GM10266 (cell line): ENCODE data around the gene MYD88.

Experiments used
- DNase-seq: peaks from one replicate; pipeline ENCODE4 v3.0.0; 2012; ENCODE audit errors: extremely low spot score
- TF ChIP-seq, protein P1 (sequence below): IDR thresholded peaks from 2 replicates; pipeline ENCODE4 v1.5.1; 2012; ENCODE audit warnings: mild to moderate bottlenecking, low read depth; ENCODE audit not compliant: control insufficient read depth, insufficient read depth; ENCODE audit errors: missing control alignments

The MYD88 gene

DNA sequence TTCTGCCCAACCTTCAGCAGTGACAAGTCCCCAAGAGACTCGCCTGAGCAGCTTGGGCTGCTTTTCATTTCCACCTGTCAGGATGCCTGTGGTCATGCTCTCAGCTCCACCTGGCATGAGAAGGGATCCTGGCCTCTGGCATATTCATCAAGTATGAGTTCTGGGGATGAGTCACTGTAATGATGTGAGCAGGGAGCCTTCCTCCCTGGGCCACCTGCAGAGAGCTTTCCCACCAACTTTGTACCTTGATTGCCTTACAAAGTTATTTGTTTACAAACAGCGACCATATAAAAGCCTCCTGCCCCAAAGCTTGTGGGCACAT lies 3.5 kb downstream of the MYD88 start:
- no peak for DNase-seq
- TF ChIP-seq, protein P1, sequence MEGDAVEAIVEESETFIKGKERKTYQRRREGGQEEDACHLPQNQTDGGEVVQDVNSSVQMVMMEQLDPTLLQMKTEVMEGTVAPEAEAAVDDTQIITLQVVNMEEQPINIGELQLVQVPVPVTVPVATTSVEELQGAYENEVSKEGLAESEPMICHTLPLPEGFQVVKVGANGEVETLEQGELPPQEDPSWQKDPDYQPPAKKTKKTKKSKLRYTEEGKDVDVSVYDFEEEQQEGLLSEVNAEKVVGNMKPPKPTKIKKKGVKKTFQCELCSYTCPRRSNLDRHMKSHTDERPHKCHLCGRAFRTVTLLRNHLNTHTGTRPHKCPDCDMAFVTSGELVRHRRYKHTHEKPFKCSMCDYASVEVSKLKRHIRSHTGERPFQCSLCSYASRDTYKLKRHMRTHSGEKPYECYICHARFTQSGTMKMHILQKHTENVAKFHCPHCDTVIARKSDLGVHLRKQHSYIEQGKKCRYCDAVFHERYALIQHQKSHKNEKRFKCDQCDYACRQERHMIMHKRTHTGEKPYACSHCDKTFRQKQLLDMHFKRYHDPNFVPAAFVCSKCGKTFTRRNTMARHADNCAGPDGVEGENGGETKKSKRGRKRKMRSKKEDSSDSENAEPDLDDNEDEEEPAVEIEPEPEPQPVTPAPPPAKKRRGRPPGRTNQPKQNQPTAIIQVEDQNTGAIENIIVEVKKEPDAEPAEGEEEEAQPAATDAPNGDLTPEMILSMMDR: no peak

DNA sequence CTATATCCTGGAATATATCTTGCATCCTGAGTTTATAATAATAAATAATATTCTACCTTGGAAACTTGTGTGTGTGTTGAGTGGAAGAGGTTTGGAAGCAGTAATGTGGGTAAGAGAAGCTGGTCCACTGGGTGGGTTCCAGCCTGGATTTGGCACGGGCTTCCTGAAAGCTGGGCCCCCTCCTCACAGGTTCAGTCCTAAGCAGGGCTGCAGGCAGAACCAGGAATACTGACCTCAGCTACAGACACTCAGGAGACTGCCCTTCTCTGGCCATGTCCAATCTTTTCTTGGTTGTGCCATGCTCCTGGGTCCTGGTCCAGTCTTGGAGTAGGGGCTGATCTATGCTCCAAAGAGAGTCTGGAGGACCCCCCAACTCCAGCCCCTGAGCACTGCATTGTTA lies 4.5 kb downstream of the MYD88 start:
- TF ChIP-seq, protein P1: no peak
- DNase-seq: no peak

DNA sequence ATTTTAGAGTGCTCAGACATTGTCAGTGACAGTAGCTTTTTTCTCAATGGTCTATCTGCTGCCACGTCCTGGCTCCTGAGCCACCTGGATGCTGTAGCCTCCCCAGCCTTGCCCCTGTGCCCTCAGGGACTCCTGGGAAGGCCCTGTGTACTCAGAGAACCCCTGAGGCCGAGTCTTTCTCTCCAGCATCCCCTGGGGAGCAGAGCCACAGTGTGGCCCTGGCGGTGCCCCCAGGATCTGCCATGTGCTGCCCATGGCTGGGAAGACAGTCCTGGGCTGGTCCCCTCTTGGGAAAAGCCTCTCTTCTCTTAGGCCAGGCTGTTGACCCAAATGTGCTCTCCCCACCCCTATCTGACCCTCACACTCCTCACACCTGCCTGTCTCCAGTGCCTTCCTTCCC lies 5.0 kb downstream of the MYD88 start:
- no peak for DNase-seq
- TF ChIP-seq, protein P1: no peak

DNA sequence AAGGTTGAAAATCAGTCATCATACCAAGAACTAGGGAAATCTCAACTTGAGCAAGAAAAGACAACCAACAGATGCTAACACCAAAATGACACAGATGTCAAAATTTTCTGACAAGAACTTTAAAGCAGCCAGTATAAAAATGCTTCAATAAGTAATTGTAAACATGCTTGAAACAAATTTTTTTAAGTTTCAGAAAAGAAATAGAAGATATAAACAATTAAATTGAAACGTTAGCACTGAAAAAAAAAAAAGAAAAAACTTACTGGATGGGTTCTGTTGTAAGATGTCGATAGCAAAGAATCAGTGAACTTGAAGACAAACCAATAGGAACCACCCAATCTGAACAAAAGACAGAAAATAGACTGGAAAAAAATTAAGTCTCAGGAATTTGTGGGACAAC lies 8.0 kb downstream of the MYD88 start:
- no peak for DNase-seq
- TF ChIP-seq, protein P1: no peak

DNA sequence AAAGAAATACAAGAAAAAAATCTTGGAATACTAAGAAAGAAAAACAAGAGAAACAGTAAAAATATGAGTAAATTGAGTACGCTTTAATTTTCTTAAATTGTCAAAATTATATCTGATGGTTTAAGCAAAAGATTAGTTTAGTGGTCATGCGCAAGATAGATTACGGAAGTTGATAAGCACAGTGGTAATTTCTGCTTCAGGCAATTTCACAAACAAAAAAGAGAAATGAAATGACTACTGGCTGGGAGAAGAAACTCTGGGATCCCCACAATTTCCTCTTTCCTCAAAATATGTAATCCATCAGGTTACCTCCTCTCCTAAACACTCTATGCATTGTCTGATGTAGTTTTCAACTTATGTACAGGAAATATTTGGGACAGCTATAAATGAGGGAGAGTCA lies 9.0 kb downstream of the MYD88 start:
- no peak for DNase-seq
- TF ChIP-seq, protein P1: no peak

DNA sequence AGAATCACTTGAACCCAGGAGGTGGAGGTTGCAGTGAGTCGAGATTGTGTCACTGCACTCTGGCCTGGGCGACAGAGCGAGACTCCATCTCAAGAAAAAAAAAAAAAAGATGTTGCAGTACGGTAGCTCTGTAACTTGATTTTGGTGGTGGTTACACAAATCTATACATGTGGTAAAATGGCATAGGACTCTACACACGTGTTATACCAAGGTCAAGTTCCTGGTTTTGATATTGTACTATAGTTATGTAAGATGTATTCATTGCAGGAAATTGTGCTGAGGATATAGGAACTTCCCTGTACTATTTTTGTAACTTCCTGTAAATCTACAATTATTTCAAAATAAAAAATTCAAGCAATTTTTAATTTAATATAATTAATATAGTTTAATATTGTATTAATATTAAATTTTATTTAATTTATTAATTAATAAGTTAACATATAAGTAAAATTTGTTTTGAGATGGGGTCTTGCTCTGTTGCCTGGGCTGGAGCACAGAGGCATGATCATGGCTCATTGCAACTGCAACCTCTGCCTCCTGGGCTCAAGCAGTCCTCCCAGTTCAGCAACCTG lies 9.9 kb downstream of the MYD88 start:
- TF ChIP-seq, protein P1: no peak
- no peak for DNase-seq

DNA sequence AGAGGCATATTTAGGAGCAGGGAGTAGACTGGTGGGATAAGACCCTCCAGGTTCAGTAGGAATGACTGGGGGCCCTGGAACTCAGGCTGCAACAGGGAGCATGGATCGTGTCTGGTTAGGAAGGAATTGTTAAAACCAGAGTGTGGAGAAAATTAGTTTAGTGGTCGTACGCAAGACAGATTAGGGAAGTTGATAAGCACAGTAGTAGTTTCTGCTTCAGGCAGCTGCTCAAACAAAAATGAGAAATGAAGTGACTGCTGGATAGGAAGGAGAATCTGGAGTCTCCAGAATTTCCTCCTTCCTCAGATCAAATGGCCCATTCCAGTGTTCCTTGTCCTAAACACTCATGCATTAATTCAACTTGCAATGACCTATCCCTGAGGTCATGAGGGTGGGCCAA lies 11.2 kb downstream of the MYD88 start:
- TF ChIP-seq, protein P1: no peak
- DNase-seq: no peak
